CD4-positive, alpha-beta T cell (primary cell): ENCODE results near the gene NUP62. TPM values are rescaled to one million over a fixed set of nuclear protein-coding genes. Genes with fewer than 3 reads are reported as not detected.

Experiments used
- ATAC-seq: fragments of 200-7000 bp; cut with Tn5 transposase; one replicate; pipeline ENCODE4 v1.10.0; 2022; ENCODE audit warnings: mild to moderate bottlenecking; ENCODE audit not compliant: poor library complexity
- CTCF ChIA-PET: fragments of 350-600 bp; sonication (Branson Sonifier 250); formaldehyde crosslinking; loops from one replicate; lab custom pipeline; 2021; ENCODE audit warnings: antibody characterized with exemption, inconsistent platforms; lab: Charles Lee
- POLR2A ChIA-PET: fragments of 350-600 bp; sonication (Branson Sonifier 250); formaldehyde crosslinking; loops from one replicate; lab custom pipeline; 2021; ENCODE audit warnings: antibody characterized with exemption, inconsistent platforms; lab: Charles Lee
- DNase-seq, 14 experiments: peaks; one replicate each; pipeline ENCODE4 v3.0.0-alpha.2; 2013 to 2020; ENCODE audit warnings: mixed read lengths in 2 of 14
- H3K27ac ChIP-seq, 2 donors: one replicate each; pipeline versions ENCODE4 v1.5.1 to v1.7.0; 2013; ENCODE audit warnings: low read length in 2 of 2, low read depth in 1 of 2, mild to moderate bottlenecking in 1 of 2
- H3K27me3 ChIP-seq, 2 experiments: 1 replicate in 1 of 2; 2 replicates in 1 of 2; pipeline versions ENCODE4 v1.6.1 to v1.7.0; 2013; ENCODE audit warnings: low read length in 2 of 2, control low read depth in 1 of 2, mild to moderate bottlenecking in 1 of 2, moderate library complexity in 1 of 2; ENCODE audit not compliant: insufficient read depth in 2 of 2, control insufficient read depth in 1 of 2
- H3K36me3 ChIP-seq: one replicate; pipeline ENCODE4 v1.6.1; 2013; ENCODE audit warnings: low read length, control low read depth; ENCODE audit not compliant: insufficient read depth
- H3K4me1 ChIP-seq: one replicate; pipeline ENCODE4 v1.6.1; 2013; ENCODE audit warnings: low read length, control low read depth; ENCODE audit not compliant: insufficient read depth
- H3K4me3 ChIP-seq: one replicate; pipeline ENCODE4 v1.5.1; 2013; ENCODE audit warnings: mild to moderate bottlenecking, low read length, moderate library complexity
- H3K9me3 ChIP-seq, 2 experiments: 1 replicate in 1 of 2; 2 replicates in 1 of 2; pipeline versions ENCODE4 v1.6.1 to v1.7.0; 2013; ENCODE audit warnings: low read length in 2 of 2, mild to moderate bottlenecking in 2 of 2, control low read depth in 1 of 2, moderate library complexity in 1 of 2; ENCODE audit not compliant: control insufficient read depth in 1 of 2, insufficient read depth in 1 of 2
- H3K27ac Mint-ChIP-seq: one replicate; pipeline ENCODE4 v1.8.0; 2020; ENCODE audit warnings: mixed read lengths
- H3K27me3 Mint-ChIP-seq: one replicate; pipeline ENCODE4 v1.8.0; 2021; ENCODE audit warnings: mixed read lengths
- H3K36me3 Mint-ChIP-seq: one replicate; pipeline ENCODE4 v1.8.0; 2021; ENCODE audit warnings: low read depth, mixed read lengths
- H3K4me1 Mint-ChIP-seq: one replicate; pipeline ENCODE4 v1.8.0; 2021; ENCODE audit warnings: low read depth, mixed read lengths
- H3K4me3 Mint-ChIP-seq: one replicate; pipeline ENCODE4 v1.8.0; 2020; ENCODE audit warnings: mild to moderate bottlenecking, mixed read lengths
- H3K9me3 Mint-ChIP-seq: one replicate; pipeline ENCODE4 v1.8.0; 2020; ENCODE audit warnings: mixed read lengths
- CTCF ChIP-seq: fragments of 200-600 bp; IDR thresholded peaks from one replicate; pipeline ENCODE4 v1.8.0; 2022; ENCODE audit warnings: antibody characterized with exemption, mild to moderate bottlenecking
- intact Hi-C, 2 experiments: fragments of 100-400 bp; cut with DNase I in 1 of 2; cut with micrococcal nuclease in 1 of 2; formaldehyde crosslinking; loops; one replicate each; pipeline versions ENCODE4 v1.15.1 to v1.9.0; 2023 to 2025; cut with DNase I, micrococcal nuclease
- total RNA-seq, 174 experiments: library from RNA in 2 of 174; stranded (reverse) in 2 of 174; gene quantifications; one replicate each; pipeline ENCODE4 v1.2.3 and lab custom pipeline; 2021 to 2026

Gene NUP62
- total RNA-seq, 2 experiments from 2014 or later = 19.2 to 21.7 TPM

- Histone ChIP-seq H3K9me3 (no peaks in the 10 kb centered on the region), H3K4me3 (peak within 1 kb of the TSS; percentile 48), H3K36me3 (no peaks in the 10 kb centered on the region), H3K27me3 (no peaks in the 10 kb centered on the region), H3K4me1 (peaks cover 46% of the 10 kb centered on the region), H3K27ac (peak within 1 kb of the TSS; percentile 80 to 99)
- Mint-ChIP-seq H3K4me1 (peaks cover 37% of the 10 kb centered on the region), H3K27me3 (no peaks in the 10 kb centered on the region), H3K4me3 (peak within 1 kb of the TSS; percentile 85), H3K36me3 (no peaks in the 10 kb centered on the region), H3K27ac (peak within 1 kb of the TSS; percentile 95), H3K9me3 (no peaks in the 10 kb centered on the region)
- POLR2A ChIA-PET = interaction anchor here (1.0 to 3.0 kb wide), 4 partner anchors 17 to 33 kb away, joined by 3 to 19 read pairs (median 9); partner anchors contain the start of genes AKT1S1, ATF5, NUP62 and TBC1D17
- CTCF ChIA-PET = no interaction called here
- intact Hi-C loops = loop anchor here in 1 of 2 experiments (5.0 kb wide), 1 partner anchor 35 kb away; no protein-coding TSS in a partner anchor
- DNase-seq (peak; percentile 31 to 94 (median 51)), ATAC-seq (peak; percentile 71)
- no peak for TF ChIP-seq CTCF
These were observed 32.3 kb downstream of the NUP62 start, which contains the start of gene IL4I1 for GRCh38 chr19:49896863-49897621. TSS of gene IL4I1 (minus strand) at chr19:49896887. CDS start at chr19:49896160, 727 bp downstream.

GRCh38 chr19:49895566-49896297, 33.6 kb downstream of the NUP62 start:
- peak overlapping the region; percentile 80 to 99 for H3K27ac ChIP-seq
- H3K27me3 Mint-ChIP-seq = no peaks in the 10 kb centered on the region
- H3K36me3 ChIP-seq = no peaks in the 10 kb centered on the region
- CTCF ChIA-PET = interaction anchor here (1.0 kb wide), 1 partner anchor 215 kb away, joined by 3 read pairs; no protein-coding TSS in a partner anchor
- peak in 1 of 14 experiments; percentile 48 for DNase-seq
- intact Hi-C loops = loop anchor here in 1 of 2 experiments (5.0 kb wide), 1 partner anchor 37 kb away; no protein-coding TSS in a partner anchor
- peak overlapping the region; percentile 48 for H3K4me3 ChIP-seq
- H3K4me1 ChIP-seq = peaks cover 51% of the 10 kb centered on the region
- no peaks in the 10 kb centered on the region for H3K9me3 Mint-ChIP-seq
- no peaks in the 10 kb centered on the region for H3K36me3 Mint-ChIP-seq
- H3K4me1 Mint-ChIP-seq = peaks cover 37% of the 10 kb centered on the region
- peak overlapping the region; percentile 95 for H3K27ac Mint-ChIP-seq
- H3K9me3 ChIP-seq = no peaks in the 10 kb centered on the region
- H3K4me3 Mint-ChIP-seq = peak overlapping the region; percentile 51
- ATAC-seq = no peak
- no peak for TF ChIP-seq CTCF
- no peaks in the 10 kb centered on the region for H3K27me3 ChIP-seq
- POLR2A ChIA-PET = interaction anchor here (1.5 to 3.0 kb wide), 3 partner anchors 19 to 34 kb away, joined by 3 to 19 read pairs (median 4); partner anchors contain the start of genes AKT1S1, ATF5 and NUP62
